Panc1 (cell line): ENCODE measurements around the gene CCDC174. TPM values are rescaled to one million over a fixed set of nuclear protein-coding genes. Genes with fewer than 3 reads are reported as not detected.

Experiments
- ATAC-seq: fragments of 200-7000 bp; cut with Tn5 transposase; 2 replicates; pipeline ENCODE4 v1.9.1; 2020; ENCODE audit warnings: mild to moderate bottlenecking, moderate library complexity
- BruUV-seq: library from RNA; stranded (reverse); fragments of 400-500 nt; replicated peaks from 2 replicates; lab custom pipeline; 2021; lab: Mats Ljungman, UMichigan
- CTCF ChIA-PET: fragments of 300-600 bp; sonication (Branson Sonifier 250); formaldehyde crosslinking; loops from one replicate; lab custom pipeline; 2022; ENCODE audit warnings: antibody characterized with exemption; lab: Charles Lee
- POLR2A ChIA-PET: fragments of 300-600 bp; sonication (Branson Sonifier 250); formaldehyde crosslinking; loops from one replicate; lab custom pipeline; 2022; ENCODE audit warnings: antibody characterized with exemption; lab: Charles Lee
- DNase-seq: peaks from one replicate; pipeline ENCODE4 v3.0.0-alpha.2; 2010; ENCODE audit warnings: low read depth, low spot score
- H3K27ac ChIP-seq: 2 replicates; pipeline ENCODE4 v1.5.1; 2011; ENCODE audit warnings: mild to moderate bottlenecking, low read length, inconsistent platforms
- H3K27me3 ChIP-seq: fragments of 200-500 bp; sonication (Bioruptor generic); 2 replicates; pipeline ENCODE4 v1.6.0; 2014; ENCODE audit warnings: low read length, inconsistent platforms; ENCODE audit not compliant: control insufficient read depth, insufficient read depth
- H3K36me3 ChIP-seq: fragments of 200-500 bp; sonication (Bioruptor generic); 2 replicates; pipeline ENCODE4 v1.5.1; 2014; ENCODE audit warnings: inconsistent platforms, mild to moderate bottlenecking, low read length, moderate library complexity; ENCODE audit not compliant: control insufficient read depth, insufficient read depth
- H3K4me1 ChIP-seq: 2 replicates; pipeline ENCODE4 v1.5.1; 2011; ENCODE audit warnings: inconsistent platforms, mild to moderate bottlenecking, low read length, moderate library complexity; ENCODE audit not compliant: control insufficient read depth, insufficient read depth
- H3K4me3 ChIP-seq, 2 experiments: 2 replicates each; pipeline ENCODE4 v1.5.1; 2011 to 2012; ENCODE audit warnings: low read depth in 2 of 2, low read length in 2 of 2, mild to moderate bottlenecking in 2 of 2, inconsistent platforms in 1 of 2, moderate library complexity in 1 of 2
- H3K9me3 ChIP-seq: fragments of 200-500 bp; sonication (Bioruptor generic); 2 replicates; pipeline ENCODE4 v1.5.1; 2014; ENCODE audit warnings: low read depth, mild to moderate bottlenecking, inconsistent platforms, low read length, moderate library complexity; ENCODE audit not compliant: control insufficient read depth, insufficient read depth
- CTCF ChIP-seq: fragments of 450-650 bp; IDR thresholded peaks from 2 replicates; pipeline ENCODE4 v1.5.1; 2017; ENCODE audit warnings: mild to moderate bottlenecking
- POLR2AphosphoS5 ChIP-seq: IDR thresholded peaks from 2 replicates; pipeline ENCODE4 v1.6.1; 2012; ENCODE audit warnings: mild to moderate bottlenecking, low read depth, low read length, moderate library complexity
- REST ChIP-seq, 2 experiments: IDR thresholded peaks; 2 replicates each; pipeline ENCODE4 v1.6.1; 2011 to 2012; ENCODE audit warnings: low read depth in 2 of 2, control low read depth in 1 of 2, low read length in 1 of 2, mild to moderate bottlenecking in 1 of 2, moderate library complexity in 1 of 2; ENCODE audit not compliant: insufficient read depth in 1 of 2
- SIN3A ChIP-seq: IDR thresholded peaks from 2 replicates; pipeline ENCODE4 v1.6.1; 2012; ENCODE audit warnings: low read depth, mild to moderate bottlenecking, low read length, moderate library complexity, borderline replicate concordance; ENCODE audit not compliant: insufficient read depth
- TCF7L2 ChIP-seq: IDR thresholded peaks from 2 replicates; pipeline ENCODE4 v1.6.1; 2011; ENCODE audit warnings: mild to moderate bottlenecking, low read depth, low read length, inconsistent platforms
- in situ Hi-C: cut with HindIII; loops from 2 replicates; pipeline ENCODE4 v1.10.0; 2016; ENCODE audit warnings: low sequenced_read_pairs, low pct_unique_long_range_greater_than_20kb
- intact Hi-C: fragments of 100-400 bp; cut with micrococcal nuclease; formaldehyde crosslinking; loops from one replicate; pipeline ENCODE4 v1.10.0; 2022; ENCODE audit not compliant: unreplicated experiment
- total RNA-seq: library from RNA; stranded (reverse); gene quantifications from one replicate; pipeline ENCODE4 v1.2.1, GENCODE V29; 2021; ENCODE audit not compliant: unreplicated experiment

CCDC174 gene
- total RNA-seq, 1 experiment from 2014 or later: 10.6 TPM

- CTCF ChIA-PET: interaction anchor here (0.5 to 0.6 kb wide), 2 partner anchors 30 to 210 kb away, joined by 4 to 6 read pairs; no protein-coding TSS in a partner anchor
- BruUV-seq: no TSS peak
- intact Hi-C loops: no loop called here
These were observed 67.4 kb downstream of the CCDC174 start for GRCh38 chr3:14719006-14719405.

GRCh38 chr3:14721126-14721864 is 69.7 kb downstream of the CCDC174 start:
- no peak for TF ChIP-seq CTCF
- no peak for TF ChIP-seq POLR2AphosphoS5
- TF ChIP-seq REST (IDR thresholded peaks at IDR 0.05; ENCODE audit: insufficient read depth in 1 of 2, low read depth in 2 of 2, low read length in 1 of 2): no peak
- no peak for TF ChIP-seq TCF7L2
- no peak for TF ChIP-seq SIN3A
- H3K36me3 ChIP-seq: no peaks in the 10 kb centered on the region
- in situ Hi-C loops: no loop called here
- H3K4me3 ChIP-seq: no peak overlapping the region
- intact Hi-C loops: no loop called here
- H3K27ac ChIP-seq: no peak overlapping the region
- H3K27me3 ChIP-seq: no peaks in the 10 kb centered on the region
- DNase-seq (no peak), ATAC-seq (no peak)
- CTCF ChIA-PET: no interaction called here
- no peaks in the 10 kb centered on the region for H3K4me1 ChIP-seq
- H3K9me3 ChIP-seq: no peaks in the 10 kb centered on the region
- no TSS peak for BruUV-seq
- POLR2A ChIA-PET: no interaction called here

More at GRCh38 chr3:14719006-14719405, 67.4 kb downstream of the CCDC174 start:
- POLR2A ChIA-PET: no interaction called here
- H3K4me3 ChIP-seq: no peak overlapping the region
- in situ Hi-C loops: no loop called here
- no peak overlapping the region for H3K27ac ChIP-seq
- no peaks in the 10 kb centered on the region for H3K9me3 ChIP-seq
- DNase-seq (no peak), ATAC-seq (no peak)
- H3K36me3 ChIP-seq: no peaks in the 10 kb centered on the region
- TF ChIP-seq SIN3A: no peak
- no peak for TF ChIP-seq REST (IDR thresholded peaks at IDR 0.05; ENCODE audit: insufficient read depth in 1 of 2, low read depth in 2 of 2, low read length in 1 of 2)
- no peak for TF ChIP-seq TCF7L2
- TF ChIP-seq POLR2AphosphoS5: no peak
- no peak for TF ChIP-seq CTCF
- H3K27me3 ChIP-seq: no peaks in the 10 kb centered on the region
- no peaks in the 10 kb centered on the region for H3K4me1 ChIP-seq
